Loucy (cell line): ENCODE data around the gene NEU3.

Experiments used
- CTCF ChIP-seq: fragments of 200-600 bp; sonication (generic); conservative IDR thresholded peaks from 2 replicates; pipeline ENCODE4 v1.5.1; 2014; ENCODE audit warnings: mild to moderate bottlenecking, antibody characterized with exemption, low read length
- EZH2phosphoT487 ChIP-seq: fragments of 200-600 bp; IDR thresholded peaks from 2 replicates; pipeline ENCODE4 v1.6.1; 2018; ENCODE audit warnings: antibody characterized with exemption, mild to moderate bottlenecking, moderate library complexity, borderline replicate concordance

DNA sequence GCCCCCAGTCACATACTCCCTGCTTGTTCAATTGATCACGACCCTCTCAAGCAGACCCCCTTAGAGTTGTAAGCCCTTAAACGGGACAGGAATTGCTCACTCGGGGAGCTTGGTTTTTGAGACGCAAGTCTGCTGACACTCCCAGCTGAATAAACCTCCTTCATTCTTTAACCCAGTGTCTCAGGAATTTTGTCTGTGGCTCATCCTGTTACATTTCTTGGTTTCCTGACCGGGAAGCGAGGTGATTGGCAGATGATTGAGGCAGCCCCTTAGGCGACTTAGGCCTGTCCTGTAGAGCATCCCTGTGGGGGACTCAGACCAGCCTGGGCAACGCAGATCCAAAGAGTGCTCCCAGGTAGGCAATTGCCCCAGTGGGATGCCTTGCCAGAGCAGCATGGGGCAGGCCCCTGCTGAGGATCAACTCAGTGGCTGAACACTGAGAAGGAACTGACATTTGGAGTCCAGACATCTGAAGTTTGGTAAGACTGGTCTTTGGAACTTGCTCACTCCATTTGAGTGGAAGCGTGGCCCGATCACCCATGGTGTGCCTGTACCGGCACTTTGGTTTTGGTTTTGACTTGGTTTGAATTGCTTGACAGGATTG lies 51.5 kb downstream of the NEU3 start:
- no peak for TF ChIP-seq CTCF
- TF ChIP-seq EZH2phosphoT487, result no peak
